Activated T-cell treated with anti-CD3 and anti-CD28 coated beads, Interleukin-2, amount 50 U/mL, for 1 hour (primary cell): Measurements from ENCODE around the gene DZIP3.
"Not testable (repeated sequence)": the region's sequence is repeated elsewhere in the genome, so short reads cannot be mapped to it uniquely, and the experiment has no call there.

Experiments used
- DNase-seq: peaks from one replicate; pipeline ENCODE4 v3.0.0-alpha.2; 2020

The DZIP3 gene

GRCh38 chr3:108602935-108603294 is 13.4 kb downstream of the DZIP3 start:
- no peak for DNase-seq

DNA sequence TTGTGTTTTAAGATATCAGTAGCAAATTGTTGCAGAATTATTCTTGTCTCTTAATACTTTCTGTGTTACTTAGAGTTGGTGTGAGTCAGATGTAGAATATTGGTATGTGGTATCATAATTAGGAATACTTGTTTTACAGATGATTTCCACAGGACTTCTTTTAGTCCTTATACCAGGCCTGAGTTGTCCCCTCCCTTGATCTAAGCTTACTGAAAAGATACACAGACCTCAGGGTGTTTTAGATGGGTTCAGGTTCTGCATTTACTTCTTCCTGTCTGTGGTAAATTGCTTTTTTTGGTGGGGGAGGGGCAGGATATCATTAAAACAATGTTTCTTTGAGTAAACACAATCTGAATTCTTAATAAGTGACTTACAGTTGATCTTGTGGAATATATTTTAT is 14.2 kb downstream of the DZIP3 start:
- DNase-seq = no peak

DNA sequence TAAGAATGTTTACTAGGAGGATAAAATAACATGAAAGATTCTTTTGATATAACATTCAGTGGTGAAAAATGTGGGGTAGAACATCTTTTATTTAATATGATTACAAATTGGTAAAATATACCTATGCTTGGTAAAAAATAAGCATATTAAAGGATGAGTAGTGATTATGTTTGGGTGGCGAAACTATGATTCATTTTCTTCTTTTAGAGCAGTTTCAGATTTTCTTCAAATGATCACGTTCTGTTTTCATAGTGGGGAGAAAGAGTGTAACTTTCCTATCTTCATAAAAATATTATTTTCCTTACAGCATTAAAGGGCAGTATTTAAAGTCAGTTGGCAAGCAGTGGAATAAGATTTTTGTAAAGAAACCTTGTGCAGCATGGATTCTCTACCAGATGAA is 15.5 kb downstream of the DZIP3 start:
- no peak for DNase-seq

- DNase-seq = no peak
Observed at GRCh38 chr3:108605491-108605890, 16.0 kb downstream of the DZIP3 start.

GRCh38 chr3:108608750-108609149 is 19.2 kb downstream of the DZIP3 start:
- DNase-seq = no peak

DNA sequence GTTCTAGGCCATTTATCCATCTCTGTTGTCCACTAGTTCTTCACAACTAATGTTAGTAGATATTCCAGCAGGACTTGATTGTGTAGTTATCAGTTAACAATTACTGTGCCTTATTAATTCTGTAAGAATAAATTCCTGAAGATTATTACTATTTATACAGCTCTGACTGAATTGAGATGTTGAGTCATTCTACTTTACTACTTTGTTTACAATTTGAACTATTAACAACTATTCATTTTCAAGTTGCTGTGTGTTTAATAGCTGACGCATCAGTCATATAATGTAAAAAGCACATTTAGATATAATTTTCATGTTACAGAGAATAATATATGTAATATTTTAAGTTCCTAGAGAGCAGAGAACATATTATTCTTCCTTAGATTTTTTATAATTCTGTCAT is 21.1 kb downstream of the DZIP3 start:
- no peak for DNase-seq

DNA sequence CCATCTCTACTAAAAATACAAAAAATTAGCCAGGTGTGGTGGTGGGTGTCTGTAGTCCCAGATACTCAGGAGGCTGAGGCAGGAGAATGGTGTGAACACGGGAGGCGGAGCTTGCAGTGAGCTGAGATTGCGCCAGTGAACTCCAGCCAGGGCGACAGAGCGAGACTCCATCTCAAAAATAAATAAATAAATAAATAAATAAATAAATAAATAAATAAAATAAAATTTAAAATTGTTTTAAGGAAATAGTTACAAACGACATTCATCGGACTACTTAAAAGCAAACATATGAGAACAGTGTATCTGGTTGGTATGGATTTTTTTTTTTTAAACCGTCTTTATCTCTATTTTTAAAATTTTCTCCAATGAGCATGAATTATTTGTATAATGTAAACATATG is 26.6 kb downstream of the DZIP3 start:
- not testable (repeated sequence) for DNase-seq

GRCh38 chr3:108620250-108620649 is 30.7 kb downstream of the DZIP3 start:
- DNase-seq = no peak

GRCh38 chr3:108623504-108623903 is 34.0 kb downstream of the DZIP3 start:
- DNase-seq = no peak

GRCh38 chr3:108629974-108630373 is 40.5 kb downstream of the DZIP3 start:
- no peak for DNase-seq

GRCh38 chr3:108642526-108642925 is 53.0 kb downstream of the DZIP3 start:
- no peak for DNase-seq

DNA sequence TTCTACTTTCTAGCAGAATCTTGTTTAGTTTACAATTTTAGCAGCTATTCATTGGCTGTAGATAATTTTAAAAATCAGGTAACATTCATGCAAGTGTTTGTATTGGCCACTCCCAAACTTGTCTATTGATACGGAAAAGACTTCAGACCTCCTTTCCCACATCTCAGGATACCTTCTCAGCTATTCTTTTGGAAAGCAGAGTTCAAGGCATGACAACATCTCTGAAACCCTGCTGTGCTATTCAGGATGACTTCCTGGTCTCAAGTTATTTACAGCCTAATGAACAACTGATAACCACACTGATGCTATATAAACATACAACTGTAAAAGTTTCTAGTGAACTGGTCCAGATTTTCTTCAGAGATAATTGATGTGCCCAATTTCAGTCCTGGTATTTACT is 55.8 kb downstream of the DZIP3 start:
- no peak for DNase-seq

- not testable (repeated sequence) for DNase-seq
Observed at GRCh38 chr3:108655664-108656063, 66.1 kb downstream of the DZIP3 start.

DNA sequence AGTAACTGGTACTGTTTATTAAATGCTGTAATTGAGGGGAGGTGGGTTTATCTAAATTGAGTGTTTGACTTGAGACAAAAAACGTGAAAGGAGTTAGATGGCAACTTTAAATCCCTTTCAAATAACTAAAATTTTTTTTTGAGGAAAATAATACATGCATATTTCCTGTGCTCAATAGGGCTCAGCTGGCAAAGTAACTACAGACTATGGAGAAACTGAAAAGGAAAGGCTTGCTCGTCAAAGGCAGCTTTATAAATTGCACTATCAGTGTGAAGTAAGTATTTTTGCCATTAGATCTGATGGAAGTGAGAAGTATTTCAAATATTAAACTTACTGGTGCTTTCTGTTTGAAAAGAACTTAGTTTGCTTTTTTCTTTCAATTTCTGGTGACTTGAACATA is 72.2 kb downstream of the DZIP3 start:
- DNase-seq = no peak

DNA sequence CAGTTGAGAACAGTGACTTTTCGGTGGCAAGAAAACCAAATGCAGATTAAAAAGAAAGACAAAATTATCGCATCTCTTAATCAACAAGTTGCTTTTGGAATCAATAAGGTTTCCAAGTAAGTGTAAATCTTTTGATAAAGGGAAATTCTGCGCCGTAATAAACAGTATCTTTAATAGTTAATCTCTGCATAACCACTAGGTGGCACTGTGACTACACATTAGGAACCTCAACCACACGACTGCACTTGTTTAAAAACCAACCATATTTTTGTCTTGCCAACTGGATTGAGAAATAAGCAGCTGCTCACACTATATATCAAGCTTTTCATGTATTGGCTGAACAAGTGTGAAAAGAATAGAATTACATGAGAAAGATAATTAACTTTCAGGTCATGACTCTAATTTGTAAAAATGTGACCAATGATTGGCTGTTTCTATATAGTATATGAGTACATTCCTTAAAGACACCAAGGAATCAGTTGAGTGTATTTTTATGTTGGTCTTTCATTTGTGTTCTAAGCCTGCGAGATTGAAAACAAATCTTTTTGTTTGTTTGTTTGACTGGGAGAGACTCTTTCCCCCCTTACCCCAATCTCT is 72.7 kb downstream of the DZIP3 start:
- no peak for DNase-seq

- no peak for DNase-seq
Observed at GRCh38 chr3:108664266-108664665, 74.7 kb downstream of the DZIP3 start.

DNA sequence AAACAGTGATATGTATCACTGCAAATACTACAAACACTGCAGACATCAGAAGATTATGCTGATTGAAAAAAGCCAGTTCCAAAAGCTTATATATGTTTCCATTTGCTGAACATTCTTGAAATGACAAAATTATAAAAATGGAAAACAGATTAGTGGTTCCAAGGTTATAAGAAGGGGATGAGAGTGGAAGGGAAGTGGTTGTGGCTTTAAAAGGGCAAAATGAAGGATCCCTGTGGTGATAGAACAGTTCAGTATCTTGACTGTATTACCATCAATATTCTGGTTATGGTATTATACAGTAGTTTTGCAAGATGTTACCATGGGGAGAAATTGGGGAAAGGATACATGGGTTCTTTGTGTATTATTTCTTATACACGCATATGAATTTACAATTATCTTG is 77.8 kb downstream of the DZIP3 start:
- DNase-seq = no peak

GRCh38 chr3:108669208-108669607 is 79.7 kb downstream of the DZIP3 start:
- DNase-seq = no peak

GRCh38 chr3:108672701-108673100 is 83.2 kb downstream of the DZIP3 start:
- DNase-seq = no peak

GRCh38 chr3:108673988-108674661 is 84.6 kb downstream of the DZIP3 start:
- DNase-seq = no peak

DNA sequence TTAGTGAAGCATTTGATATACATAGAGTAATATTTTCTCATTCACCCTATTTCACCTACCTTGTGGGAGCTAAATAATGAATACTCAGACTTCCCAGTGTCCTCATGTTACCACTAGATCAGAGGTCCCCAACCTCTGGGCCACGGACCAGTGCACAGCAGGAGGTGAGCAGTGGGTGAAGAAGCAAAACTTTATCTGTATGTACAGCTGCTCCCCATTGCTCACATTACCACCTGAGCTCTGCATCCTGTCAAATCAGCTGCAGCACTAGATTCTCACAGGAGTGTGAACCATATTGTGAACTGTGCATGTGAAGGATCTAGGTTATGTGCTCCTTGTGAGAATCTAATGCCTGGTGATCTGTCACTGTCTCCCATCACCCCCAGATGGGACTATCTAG is 88.3 kb downstream of the DZIP3 start:
- no peak for DNase-seq

DNA sequence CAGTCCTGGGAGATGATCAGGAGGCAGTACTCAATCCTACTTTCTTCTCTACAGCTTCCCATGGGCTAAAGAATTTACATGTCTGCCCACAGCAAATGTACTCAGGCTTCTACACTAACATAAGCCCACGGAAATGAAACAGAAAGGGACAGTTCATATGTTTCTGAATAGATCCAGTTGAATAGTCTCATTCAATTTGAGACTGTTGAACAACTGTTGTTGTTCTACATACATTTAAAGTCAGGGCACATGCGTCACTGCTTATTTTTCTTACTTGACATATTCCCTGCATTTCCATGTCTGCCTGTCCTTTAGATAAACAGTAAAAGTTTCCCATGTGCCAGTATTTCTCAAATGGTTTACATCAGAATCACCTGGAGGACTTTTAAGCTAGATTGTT is 102.8 kb downstream of the DZIP3 start:
- not testable (repeated sequence) for DNase-seq

DNA sequence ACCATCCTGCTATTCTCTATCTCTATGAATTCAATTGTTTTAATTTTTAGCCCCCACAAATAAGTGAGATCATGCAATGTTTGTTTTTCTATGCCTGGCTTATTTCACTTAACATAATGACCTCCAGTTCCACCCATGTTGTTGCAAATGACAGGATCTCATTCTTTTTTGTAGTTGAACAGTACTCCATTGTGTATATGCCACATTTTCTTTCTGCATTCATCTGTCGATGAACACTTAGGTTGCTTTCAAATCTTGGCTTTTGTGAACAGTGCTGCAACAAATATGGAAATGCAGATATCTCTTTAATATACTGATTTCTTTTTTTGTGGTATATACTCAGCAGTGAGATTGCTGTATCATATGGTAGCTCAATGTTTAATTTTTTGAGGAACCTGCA is 108.9 kb downstream of the DZIP3 start:
- DNase-seq = no peak

GRCh38 chr3:108705045-108705444 is 115.5 kb downstream of the DZIP3 start:
- no peak for DNase-seq

DNA sequence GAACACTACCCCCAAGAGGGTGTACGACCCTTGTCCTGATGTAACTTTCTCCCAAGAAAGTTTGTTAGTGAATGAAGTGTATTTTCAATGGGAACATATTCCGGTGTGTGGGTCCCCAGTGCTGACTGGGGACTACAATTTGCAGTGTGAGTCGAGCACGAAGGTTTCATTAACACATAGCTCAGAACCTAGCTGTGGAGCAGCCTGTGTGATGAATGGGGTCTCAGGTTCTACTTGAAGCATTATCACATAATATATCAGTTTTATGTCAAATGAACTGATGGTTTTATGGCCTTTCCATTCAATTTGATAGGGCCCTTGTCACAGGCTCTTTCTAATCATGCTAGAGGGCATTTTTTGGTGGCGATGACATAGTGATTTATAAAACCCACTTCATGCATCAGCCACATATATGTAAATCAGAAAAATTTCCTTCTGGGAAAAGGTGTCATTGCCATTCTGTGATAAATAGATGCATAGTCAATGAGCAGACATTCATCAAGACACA is 123.5 kb downstream of the DZIP3 start:
- no peak for DNase-seq
